NCI-H510A treated with DMSO at 0.1 percent for 48 hours (cell line): ENCODE results near the gene QKI.
"Not testable (repeated sequence)": the region's sequence is repeated elsewhere in the genome, so short reads cannot be mapped to it uniquely, and the experiment has no call there.

ENCODE experiments used
- DNase-seq: peaks from one replicate; lab custom pipeline; 2025; lab: John Stamatoyannopoulos, UW

The QKI gene

DNA sequence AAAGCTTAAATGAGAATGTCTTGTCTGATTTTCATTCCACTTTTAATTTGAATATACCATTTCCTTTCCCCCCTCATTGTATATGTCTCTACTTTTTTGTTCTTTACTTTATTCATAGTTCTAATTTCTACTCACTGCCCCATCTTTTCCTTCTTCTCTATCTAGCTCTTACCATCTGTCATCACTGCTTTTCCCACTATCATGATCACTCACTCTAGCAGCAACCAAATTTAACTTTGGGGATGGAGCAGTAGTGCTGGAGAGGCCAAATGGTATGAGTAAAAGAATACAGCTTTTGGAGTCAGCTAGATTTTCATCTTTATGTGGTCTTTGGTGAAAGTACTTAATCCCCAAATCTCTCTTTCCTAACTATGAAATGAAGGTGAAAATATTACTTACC, 25.5 kb downstream of the QKI start:
- no peak for DNase-seq

DNA sequence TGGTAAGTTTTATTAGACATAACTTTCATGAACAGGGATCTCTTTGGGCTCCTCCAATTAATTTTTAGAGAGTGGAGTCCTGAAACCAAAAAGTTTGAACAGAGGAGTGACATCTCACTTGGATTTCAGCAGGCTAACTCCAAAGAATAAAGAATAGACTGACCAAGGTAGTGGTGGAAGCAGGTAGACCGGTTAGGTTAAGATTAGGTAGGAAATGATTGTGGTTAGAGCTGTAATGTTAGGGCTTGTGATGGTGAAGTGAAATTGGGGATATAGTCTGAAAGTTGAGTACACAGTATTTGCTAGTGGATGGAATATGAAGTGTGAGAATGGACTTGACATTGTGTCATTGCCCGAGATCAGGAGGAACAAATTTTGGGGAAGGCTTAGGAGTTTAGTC, 27.8 kb downstream of the QKI start:
- no peak for DNase-seq

DNA sequence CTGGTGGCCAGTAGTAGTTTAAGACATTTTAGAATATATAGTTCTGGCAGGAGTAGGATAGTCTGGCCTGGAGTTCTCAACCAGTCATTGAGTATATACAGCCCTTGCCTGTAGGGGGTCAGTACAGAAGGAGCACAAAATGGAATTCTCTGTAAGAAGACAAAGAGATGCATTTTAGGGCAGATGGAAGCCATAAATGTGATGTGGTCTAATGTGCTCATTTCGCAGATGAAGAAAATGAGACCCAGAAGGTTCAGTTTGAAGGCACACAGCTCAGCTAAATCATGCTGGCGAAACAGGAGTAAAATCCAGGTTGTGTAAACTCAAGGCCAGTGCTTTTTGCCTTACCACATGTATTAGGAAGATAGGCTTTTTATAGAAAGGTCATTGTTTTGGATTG, 29.6 kb downstream of the QKI start:
- no peak for DNase-seq

GRCh38 chr6:163446549-163446948, 32.0 kb downstream of the QKI start:
- no peak for DNase-seq

- no peak for DNase-seq
Measured at GRCh38 chr6:163449076-163449475, 34.6 kb downstream of the QKI start.

- no peak for DNase-seq
Measured at GRCh38 chr6:163454425-163454824, 39.9 kb downstream of the QKI start.

- no peak for DNase-seq
Measured at GRCh38 chr6:163455552-163455951, 41.0 kb downstream of the QKI start.

DNA sequence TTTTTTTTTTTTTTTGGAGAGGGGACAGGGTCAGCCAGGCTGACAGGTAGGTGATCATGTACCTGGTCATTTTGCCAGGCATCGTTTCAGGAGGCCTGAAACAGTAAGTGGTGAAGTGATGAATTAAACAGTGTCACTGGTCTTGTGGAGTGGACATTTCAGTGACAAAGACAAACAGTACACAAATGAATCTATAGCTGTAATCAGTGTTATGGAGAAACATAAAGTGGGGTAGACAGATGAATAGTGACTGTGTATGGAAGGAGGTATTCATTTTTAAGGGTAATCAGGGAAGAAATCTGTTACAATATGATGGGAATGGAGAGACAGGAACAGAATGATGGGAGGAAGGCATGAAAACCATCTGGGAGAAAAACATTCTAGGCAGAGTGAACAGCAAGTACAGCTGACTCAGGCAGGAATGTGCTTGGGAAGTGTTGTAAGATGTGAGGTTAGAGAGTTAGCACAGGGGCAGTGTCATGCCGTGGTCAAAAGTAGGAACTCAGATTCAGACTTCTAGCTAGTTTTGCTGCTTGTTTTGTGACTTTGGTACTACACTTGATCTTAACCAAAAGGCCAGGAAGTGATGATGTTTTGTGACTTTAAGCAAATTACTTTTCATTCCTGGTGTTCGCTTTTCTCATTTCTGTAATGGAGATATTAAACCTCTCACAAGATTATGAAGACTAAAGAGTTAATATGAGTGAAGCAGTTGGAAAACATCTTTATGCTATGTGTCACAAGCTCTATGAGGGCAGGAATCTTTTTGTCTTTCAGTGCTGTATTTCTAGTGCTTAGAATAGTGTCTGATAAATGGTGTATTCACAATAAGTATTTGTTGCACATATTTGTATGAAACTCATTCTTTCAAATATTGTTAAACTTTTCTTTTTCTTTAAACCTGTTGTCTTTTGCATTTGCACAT, 43.4 kb downstream of the QKI start:
- no peak for DNase-seq

DNA sequence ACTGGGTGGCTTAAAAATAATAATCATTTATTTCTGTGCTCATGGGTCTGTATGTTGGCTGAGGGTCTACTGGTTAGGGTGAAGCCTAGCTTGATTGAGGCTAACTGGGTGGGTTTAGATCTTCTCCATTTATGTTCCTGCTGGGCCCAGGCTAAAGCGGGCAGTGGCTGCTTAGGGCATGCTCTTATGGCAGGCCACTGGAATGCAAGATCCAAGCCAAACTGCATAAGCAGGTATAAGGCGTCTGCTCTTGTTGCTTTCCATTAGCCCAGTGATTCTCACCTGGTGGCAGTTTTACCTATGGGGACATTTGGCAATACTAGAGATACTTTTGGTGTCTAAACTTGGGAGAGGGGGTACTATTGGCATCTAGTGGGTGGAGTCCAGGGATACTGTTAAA, 44.5 kb downstream of the QKI start:
- no peak for DNase-seq

GRCh38 chr6:163459536-163459935, 45.0 kb downstream of the QKI start:
- no peak for DNase-seq

GRCh38 chr6:163460307-163460782, 45.8 kb downstream of the QKI start:
- no peak for DNase-seq

- DNase-seq: no peak
Measured at GRCh38 chr6:163461696-163462095, 47.2 kb downstream of the QKI start.

DNA sequence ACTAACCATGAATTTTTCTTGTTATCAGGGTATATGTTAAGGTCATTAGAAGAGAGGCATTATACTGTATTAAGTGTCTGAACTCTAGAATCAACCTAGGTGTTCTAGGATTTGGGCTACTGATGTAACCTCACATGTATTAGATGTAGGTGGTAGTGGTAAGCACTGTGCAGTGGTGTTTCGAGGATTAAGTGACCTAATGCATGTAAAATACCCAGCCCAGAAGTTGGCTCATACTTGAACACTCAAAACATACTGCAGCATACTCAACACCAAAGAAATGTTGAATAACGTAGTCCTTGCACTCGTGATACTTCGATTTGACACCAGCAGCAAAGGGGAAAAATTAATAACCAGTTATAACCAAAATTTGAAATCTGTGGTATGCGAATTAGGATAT, 48.7 kb downstream of the QKI start:
- no peak for DNase-seq

DNA sequence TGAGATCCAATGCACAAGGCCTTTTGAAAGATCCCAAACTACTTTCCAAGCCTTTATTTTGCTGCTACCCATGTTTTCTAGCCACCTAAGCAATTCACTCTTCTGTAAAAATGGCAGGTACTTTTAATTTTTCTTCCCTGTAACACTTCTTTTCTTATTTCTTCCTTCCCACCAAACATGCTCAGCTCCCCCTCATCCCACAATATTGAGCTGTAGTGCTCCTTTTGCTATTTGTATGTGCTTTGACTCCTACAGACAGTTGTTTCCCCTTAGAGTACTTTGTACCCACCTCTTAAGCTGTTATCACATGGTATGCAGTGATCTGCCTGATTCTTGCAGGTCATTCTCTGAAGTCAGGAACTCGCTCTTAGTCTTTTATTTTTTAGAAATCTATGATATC, 49.3 kb downstream of the QKI start:
- no peak for DNase-seq

GRCh38 chr6:163466839-163467390, 52.4 kb downstream of the QKI start:
- DNase-seq: no peak

- DNase-seq: no peak
Measured at GRCh38 chr6:163468738-163469137, 54.2 kb downstream of the QKI start.

GRCh38 chr6:163469459-163469985, 55.0 kb downstream of the QKI start:
- DNase-seq: no peak

- DNase-seq: no peak
Measured at GRCh38 chr6:163470611-163471010, 56.1 kb downstream of the QKI start.

GRCh38 chr6:163474581-163474980, 60.1 kb downstream of the QKI start:
- DNase-seq: no peak

DNA sequence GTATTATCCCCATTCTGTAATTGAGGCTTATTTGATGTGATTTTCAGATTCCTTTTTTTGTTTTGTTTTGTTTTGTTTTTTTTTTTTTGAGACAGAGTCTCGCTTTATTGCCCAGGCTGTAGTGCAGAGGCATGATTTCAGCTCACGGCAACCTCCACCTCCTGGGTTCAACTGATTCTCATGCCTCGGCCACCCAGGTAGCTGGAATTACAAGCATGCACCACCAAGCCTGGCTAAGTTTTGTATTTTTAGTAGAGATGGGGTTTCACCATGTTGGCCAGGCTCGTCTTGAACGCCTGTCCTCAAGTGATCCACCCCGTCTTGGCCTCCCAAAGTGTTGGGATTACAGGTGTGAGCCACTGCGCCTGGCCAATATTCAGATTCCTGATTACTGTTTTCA, 62.4 kb downstream of the QKI start:
- DNase-seq: not testable (repeated sequence)

DNA sequence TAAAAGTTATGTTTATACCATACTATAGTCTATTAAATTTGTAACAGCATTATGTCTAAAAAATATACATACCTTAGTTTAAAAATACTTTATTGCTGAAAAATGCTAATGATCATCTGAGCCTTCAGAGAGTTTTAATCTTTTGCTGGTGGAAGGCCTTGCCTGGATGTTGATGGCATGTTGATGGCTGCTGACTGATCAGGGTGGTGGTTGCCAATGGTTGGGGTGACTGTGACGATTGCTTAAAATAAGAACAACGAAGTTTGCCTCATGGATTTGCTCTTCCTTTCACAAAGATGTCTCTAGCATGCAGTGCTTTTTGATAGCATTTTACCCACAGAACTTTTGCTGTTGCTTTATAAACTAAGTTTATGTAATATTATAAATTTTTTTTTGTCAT, 68.6 kb downstream of the QKI start:
- no peak for DNase-seq

DNA sequence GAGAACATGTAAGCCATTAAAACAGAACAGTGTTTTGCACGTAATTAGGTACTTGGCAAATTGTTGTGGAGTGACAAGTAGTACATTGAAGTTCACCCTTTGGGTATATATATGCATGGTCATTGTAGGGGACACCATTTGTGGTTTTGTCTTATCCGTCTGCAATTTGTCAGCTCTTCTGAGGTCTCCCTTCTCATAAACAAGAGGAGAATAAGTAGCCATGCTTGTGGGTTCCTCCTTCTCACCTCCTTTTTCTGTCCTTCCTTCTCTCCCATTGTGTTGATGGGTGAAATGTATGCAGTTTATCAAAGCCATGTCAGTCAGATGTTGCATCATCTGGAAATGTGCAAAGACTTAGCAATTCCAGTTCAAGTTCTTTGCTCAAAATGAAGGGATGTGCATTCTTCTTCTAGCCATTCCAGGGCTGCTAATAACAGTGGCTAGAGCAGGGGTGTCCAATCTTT, 70.9 kb downstream of the QKI start:
- DNase-seq: no peak

- no peak for DNase-seq
Measured at GRCh38 chr6:163486821-163487220, 72.3 kb downstream of the QKI start.
